GM19351 (cell line): ENCODE measurements around the gene RNF26.

Experiments used
- ATAC-seq: cut with Tn5 transposase; IDR thresholded peaks from one replicate; pipeline ENCODE4 v1.9.1; 2021; ENCODE audit warnings: mild to moderate bottlenecking, moderate library complexity; ENCODE audit not compliant: unreplicated experiment

RNF26 gene

GRCh38 chr11:119369132-119369925, 35.0 kb downstream of the RNF26 start:
- no peak for ATAC-seq

GRCh38 chr11:119370486-119371046, 36.2 kb downstream of the RNF26 start:
- ATAC-seq = no peak

- ATAC-seq = no peak
Measured at GRCh38 chr11:119371067-119371601, 36.8 kb downstream of the RNF26 start.

GRCh38 chr11:119371778-119372182, 37.5 kb downstream of the RNF26 start:
- no peak for ATAC-seq

- ATAC-seq = no peak
Measured at GRCh38 chr11:119372260-119373058, 38.1 kb downstream of the RNF26 start.

GRCh38 chr11:119373059-119373920, 39.0 kb downstream of the RNF26 start:
- no peak for ATAC-seq

GRCh38 chr11:119373921-119374631, 39.7 kb downstream of the RNF26 start:
- ATAC-seq = no peak

GRCh38 chr11:119374632-119375336, 40.5 kb downstream of the RNF26 start:
- ATAC-seq = no peak

GRCh38 chr11:119375337-119376196, 41.2 kb downstream of the RNF26 start:
- no peak for ATAC-seq

- ATAC-seq = no peak
Measured at GRCh38 chr11:119376197-119376847, 42.0 kb downstream of the RNF26 start.

- ATAC-seq = no peak
Measured at GRCh38 chr11:119377112-119377901, 43.0 kb downstream of the RNF26 start.

- ATAC-seq = no peak
Measured at GRCh38 chr11:119377961-119378667, 43.8 kb downstream of the RNF26 start.

GRCh38 chr11:119378851-119379465, 44.6 kb downstream of the RNF26 start:
- ATAC-seq = no peak

GRCh38 chr11:119380160-119380826, 46.0 kb downstream of the RNF26 start:
- ATAC-seq = no peak

- no peak for ATAC-seq
Measured at GRCh38 chr11:119380827-119381180, 46.5 kb downstream of the RNF26 start.
